Measurements from ENCODE around the gene GSTT4. TPM values are rescaled to one million over a fixed set of nuclear protein-coding genes. Genes with fewer than 3 reads are reported as not detected.
A peak's percentile ranks its signal among the peaks of the same experiment; 100 is the strongest.
"Not testable (repeated sequence)": the region's sequence is repeated elsewhere in the genome, so short reads cannot be mapped to it uniquely, and the experiment has no call there.

The GSTT4 gene
- total RNA-seq, 2 experiments from 2014 or later, result not detected

- no peak for DNase-seq
- Mint-ChIP-seq H3K9me3 (no peaks in the 10 kb centered on the region), H3K27me3 (ENCODE audit: low read depth) (no peaks in the 10 kb centered on the region), H3K36me3 (ENCODE audit: low read depth) (no peaks in the 10 kb centered on the region), H3K4me1 (ENCODE audit: low read depth) (no peaks in the 10 kb centered on the region), H3K27ac (no peak overlapping the region), H3K4me3 (no peak overlapping the region)
- intact Hi-C loops (cut with micrococcal nuclease), result loop anchor here (10.0 kb wide), 1 partner anchor 171 kb away; no protein-coding TSS in a partner anchor
- CTCF ChIA-PET, result no interaction called here
These were observed 1.4 kb downstream of the GSTT4 start for GRCh38 chr22:24003887-24004286.

GRCh38 chr22:24002851-24003250 is 2.4 kb downstream of the GSTT4 start:
- no peak for DNase-seq
- no peaks in the 10 kb centered on the region for H3K9me3 Mint-ChIP-seq
- intact Hi-C loops (cut with micrococcal nuclease), result loop anchor here (10.0 kb wide), 1 partner anchor 172 kb away; no protein-coding TSS in a partner anchor
- no peaks in the 10 kb centered on the region for H3K27me3 Mint-ChIP-seq (ENCODE audit: low read depth)
- no peaks in the 10 kb centered on the region for H3K4me1 Mint-ChIP-seq (ENCODE audit: low read depth)
- H3K36me3 Mint-ChIP-seq (ENCODE audit: low read depth), result no peaks in the 10 kb centered on the region
- H3K27ac Mint-ChIP-seq, result no peak overlapping the region
- CTCF ChIA-PET, result no interaction called here
- H3K4me3 Mint-ChIP-seq, result no peak overlapping the region

- H3K27me3 Mint-ChIP-seq (ENCODE audit: low read depth), result no peaks in the 10 kb centered on the region
- H3K36me3 Mint-ChIP-seq (ENCODE audit: low read depth), result no peaks in the 10 kb centered on the region
- no peak overlapping the region for H3K4me3 Mint-ChIP-seq
- no peak for DNase-seq
- H3K4me1 Mint-ChIP-seq (ENCODE audit: low read depth), result no peaks in the 10 kb centered on the region
- CTCF ChIA-PET, result no interaction called here
- no peaks in the 10 kb centered on the region for H3K9me3 Mint-ChIP-seq
- no peak overlapping the region for H3K27ac Mint-ChIP-seq
- intact Hi-C loops (cut with micrococcal nuclease), result loop anchor here (10.0 kb wide), 1 partner anchor 173 kb away; no protein-coding TSS in a partner anchor
These were observed 3.0 kb downstream of the GSTT4 start for GRCh38 chr22:24002272-24002671.

GRCh38 chr22:24001314-24001713 is 3.9 kb downstream of the GSTT4 start:
- Mint-ChIP-seq H3K4me1 (ENCODE audit: low read depth) (no peaks in the 10 kb centered on the region), H3K9me3 (no peaks in the 10 kb centered on the region), H3K4me3 (no peak overlapping the region), H3K27ac (no peak overlapping the region), H3K36me3 (ENCODE audit: low read depth) (no peaks in the 10 kb centered on the region), H3K27me3 (ENCODE audit: low read depth) (no peaks in the 10 kb centered on the region)
- intact Hi-C loops (cut with micrococcal nuclease), result loop anchor here (10.0 kb wide), 1 partner anchor 173 kb away; no protein-coding TSS in a partner anchor
- DNase-seq, result no peak
- CTCF ChIA-PET, result interaction anchor here (0.6 kb wide), 1 partner anchor 756 kb away, joined by 6 read pairs; no protein-coding TSS in a partner anchor

GRCh38 chr22:23999779-24000178 is 5.5 kb downstream of the GSTT4 start:
- not testable (repeated sequence) for H3K27me3 Mint-ChIP-seq (ENCODE audit: low read depth); H3K36me3 Mint-ChIP-seq (ENCODE audit: low read depth); H3K27ac Mint-ChIP-seq; H3K9me3 Mint-ChIP-seq; DNase-seq; H3K4me3 Mint-ChIP-seq; H3K4me1 Mint-ChIP-seq (ENCODE audit: low read depth)
- intact Hi-C loops (cut with micrococcal nuclease), result loop anchor here (10.0 kb wide), 1 partner anchor 175 kb away; no protein-coding TSS in a partner anchor
- CTCF ChIA-PET, result interaction anchor here (0.6 kb wide), 1 partner anchor 243 kb away, joined by 3 read pairs; no protein-coding TSS in a partner anchor

GRCh38 chr22:23997092-23997491 is 8.2 kb downstream of the GSTT4 start:
- no peak overlapping the region for H3K4me3 Mint-ChIP-seq

GRCh38 chr22:23993581-23994177 is 11.6 kb downstream of the GSTT4 start:
- intact Hi-C loops (cut with micrococcal nuclease); CTCF ChIA-PET; H3K4me1 Mint-ChIP-seq (ENCODE audit: low read depth); H3K27me3 Mint-ChIP-seq (ENCODE audit: low read depth); H3K27ac Mint-ChIP-seq; H3K4me3 Mint-ChIP-seq; H3K36me3 Mint-ChIP-seq (ENCODE audit: low read depth); H3K9me3 Mint-ChIP-seq: not testable (repeated sequence)
- peak; percentile 20 for DNase-seq

More at GRCh38 chr22:23997092-23997491, 8.2 kb downstream of the GSTT4 start:
- Mint-ChIP-seq H3K27ac (no peak overlapping the region), H3K36me3 (ENCODE audit: low read depth) (no peaks in the 10 kb centered on the region), H3K4me1 (ENCODE audit: low read depth) (no peaks in the 10 kb centered on the region), H3K27me3 (ENCODE audit: low read depth) (no peaks in the 10 kb centered on the region), H3K9me3 (no peaks in the 10 kb centered on the region)
- no peak for DNase-seq
- intact Hi-C loops (cut with micrococcal nuclease), result no loop called here
- CTCF ChIA-PET, result no interaction called here

- H3K9me3 Mint-ChIP-seq; H3K4me3 Mint-ChIP-seq; intact Hi-C loops (cut with micrococcal nuclease); H3K4me1 Mint-ChIP-seq (ENCODE audit: low read depth); H3K36me3 Mint-ChIP-seq (ENCODE audit: low read depth); H3K27me3 Mint-ChIP-seq (ENCODE audit: low read depth); DNase-seq; CTCF ChIA-PET; H3K27ac Mint-ChIP-seq: not testable (repeated sequence)
These were observed 12.2 kb downstream of the GSTT4 start for GRCh38 chr22:23993080-23993479.

- H3K4me3 Mint-ChIP-seq; H3K27ac Mint-ChIP-seq; DNase-seq; H3K9me3 Mint-ChIP-seq; H3K4me1 Mint-ChIP-seq (ENCODE audit: low read depth); H3K27me3 Mint-ChIP-seq (ENCODE audit: low read depth); CTCF ChIA-PET; intact Hi-C loops (cut with micrococcal nuclease); H3K36me3 Mint-ChIP-seq (ENCODE audit: low read depth): not testable (repeated sequence)
These were observed 15.5 kb downstream of the GSTT4 start for GRCh38 chr22:23989583-23990244.

GRCh38 chr22:23986538-23987178 is 18.6 kb downstream of the GSTT4 start:
- intact Hi-C loops (cut with micrococcal nuclease); H3K4me3 Mint-ChIP-seq; H3K27me3 Mint-ChIP-seq (ENCODE audit: low read depth); DNase-seq; H3K4me1 Mint-ChIP-seq (ENCODE audit: low read depth); H3K36me3 Mint-ChIP-seq (ENCODE audit: low read depth); H3K9me3 Mint-ChIP-seq; CTCF ChIA-PET; H3K27ac Mint-ChIP-seq: not testable (repeated sequence)

GRCh38 chr22:23986089-23986488 is 19.2 kb downstream of the GSTT4 start:
- H3K9me3 Mint-ChIP-seq; H3K36me3 Mint-ChIP-seq (ENCODE audit: low read depth); H3K27ac Mint-ChIP-seq; H3K4me3 Mint-ChIP-seq; intact Hi-C loops (cut with micrococcal nuclease); H3K4me1 Mint-ChIP-seq (ENCODE audit: low read depth); H3K27me3 Mint-ChIP-seq (ENCODE audit: low read depth); DNase-seq; CTCF ChIA-PET: not testable (repeated sequence)

- no peaks in the 10 kb centered on the region for H3K27me3 Mint-ChIP-seq (ENCODE audit: low read depth)
- H3K36me3 Mint-ChIP-seq (ENCODE audit: low read depth), result no peaks in the 10 kb centered on the region
- H3K4me1 Mint-ChIP-seq (ENCODE audit: low read depth), result peaks cover 3% of the 10 kb centered on the region
- H3K27ac Mint-ChIP-seq, result no peak overlapping the region
- DNase-seq, result peak; percentile 73
- CTCF ChIA-PET, result interaction anchor here (0.6 kb wide), 1 partner anchor 71 kb away, joined by 3 read pairs; no protein-coding TSS in a partner anchor
- intact Hi-C loops (cut with micrococcal nuclease), result loop anchor here (5.0 kb wide), 1 partner anchor 193 kb away; no protein-coding TSS in a partner anchor
- H3K9me3 Mint-ChIP-seq, result no peaks in the 10 kb centered on the region
- H3K4me3 Mint-ChIP-seq, result no peak overlapping the region
These were observed 20.8 kb downstream of the GSTT4 start for GRCh38 chr22:23984430-23984829.
